ENCODE results near the gene PRKCB.

GRCh38 chr16:23833504-23833903 lies 2.3 kb upstream of the PRKCB start:
- TF ChIP-seq CTCF (IDR thresholded peaks at IDR 0.05) (no peak), POLR2A (IDR thresholded peaks at IDR 0.05) (no peak)
